Ishikawa (cell line): ENCODE results near the gene SPINT2.

Experiments used
- CEBPB ChIP-seq: IDR thresholded peaks from 2 replicates; pipeline ENCODE4 v1.6.1; 2012
- CREB1 ChIP-seq: IDR thresholded peaks from 2 replicates; pipeline ENCODE4 v1.6.1; 2012; ENCODE audit warnings: low read depth
- EGR1 ChIP-seq: IDR thresholded peaks from 2 replicates; pipeline ENCODE4 v1.6.1; 2012
- EP300 ChIP-seq: IDR thresholded peaks from 2 replicates; pipeline ENCODE4 v1.6.1; 2012; ENCODE audit warnings: borderline replicate concordance
- FOXM1 ChIP-seq: IDR thresholded peaks from 2 replicates; pipeline ENCODE4 v1.6.1; 2012; ENCODE audit warnings: low read depth, borderline replicate concordance
- NFIC ChIP-seq: IDR thresholded peaks from 2 replicates; pipeline ENCODE4 v1.6.1; 2012
- RAD21 ChIP-seq: IDR thresholded peaks from 2 replicates; pipeline ENCODE4 v1.6.1; 2012; ENCODE audit warnings: low read depth
- TAF1 ChIP-seq: IDR thresholded peaks from 2 replicates; pipeline ENCODE4 v1.6.1; 2012; ENCODE audit warnings: low read depth, mild to moderate bottlenecking
- TCF12 ChIP-seq: IDR thresholded peaks from 2 replicates; pipeline ENCODE4 v1.6.1; 2012; ENCODE audit warnings: low read depth
- TEAD4 ChIP-seq: IDR thresholded peaks from 2 replicates; pipeline ENCODE4 v1.6.1; 2012
- USF1 ChIP-seq: IDR thresholded peaks from 2 replicates; pipeline ENCODE4 v1.6.1; 2012
- YY1 ChIP-seq: IDR thresholded peaks from 2 replicates; pipeline ENCODE4 v1.6.1; 2012; ENCODE audit warnings: low read depth
- ZBTB7A ChIP-seq: IDR thresholded peaks from 2 replicates; pipeline ENCODE4 v1.6.1; 2012; ENCODE audit warnings: low read depth
- TF ChIP-seq, protein P1 (sequence below): IDR thresholded peaks from 2 replicates; pipeline ENCODE4 v1.6.1; 2012; ENCODE audit warnings: low read depth, mild to moderate bottlenecking
- TF ChIP-seq, protein P2 (sequence below): IDR thresholded peaks from 2 replicates; pipeline ENCODE4 v1.6.1; 2012

Gene SPINT2

DNA sequence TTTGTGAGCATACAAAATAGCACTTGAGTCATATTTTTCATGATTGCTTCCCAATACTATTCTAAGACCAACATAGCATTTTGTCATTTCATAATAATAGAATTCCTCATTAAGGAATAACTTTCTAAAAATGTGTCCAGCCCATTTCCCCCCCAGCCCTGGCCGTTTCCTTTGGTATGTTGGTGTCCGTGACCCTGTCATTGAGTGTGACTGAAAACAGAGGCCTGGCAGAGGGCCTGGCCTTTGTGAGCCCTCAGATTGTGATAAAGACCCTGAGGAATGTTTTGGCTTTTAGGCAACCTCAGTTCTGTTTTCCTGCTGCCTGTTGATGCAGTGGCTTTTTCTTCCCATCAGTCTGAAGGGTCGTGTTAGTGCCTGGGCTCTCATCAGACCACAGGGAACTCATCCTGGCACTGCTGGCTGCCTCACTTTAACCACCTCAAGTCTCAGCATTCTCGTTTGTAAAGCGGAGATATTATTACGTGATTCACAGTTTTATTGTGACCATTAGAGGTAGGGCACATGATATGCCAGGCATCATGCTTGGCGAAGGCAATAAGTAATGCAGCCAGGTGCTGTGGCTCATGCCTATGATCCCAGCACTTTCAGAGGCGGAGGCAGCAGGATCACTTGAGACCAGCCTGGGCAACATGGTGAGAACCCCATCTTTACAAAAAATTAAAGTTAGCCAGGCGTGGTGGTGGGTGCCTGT is 13.8 kb downstream of the SPINT2 start:
- TF ChIP-seq, protein P1, sequence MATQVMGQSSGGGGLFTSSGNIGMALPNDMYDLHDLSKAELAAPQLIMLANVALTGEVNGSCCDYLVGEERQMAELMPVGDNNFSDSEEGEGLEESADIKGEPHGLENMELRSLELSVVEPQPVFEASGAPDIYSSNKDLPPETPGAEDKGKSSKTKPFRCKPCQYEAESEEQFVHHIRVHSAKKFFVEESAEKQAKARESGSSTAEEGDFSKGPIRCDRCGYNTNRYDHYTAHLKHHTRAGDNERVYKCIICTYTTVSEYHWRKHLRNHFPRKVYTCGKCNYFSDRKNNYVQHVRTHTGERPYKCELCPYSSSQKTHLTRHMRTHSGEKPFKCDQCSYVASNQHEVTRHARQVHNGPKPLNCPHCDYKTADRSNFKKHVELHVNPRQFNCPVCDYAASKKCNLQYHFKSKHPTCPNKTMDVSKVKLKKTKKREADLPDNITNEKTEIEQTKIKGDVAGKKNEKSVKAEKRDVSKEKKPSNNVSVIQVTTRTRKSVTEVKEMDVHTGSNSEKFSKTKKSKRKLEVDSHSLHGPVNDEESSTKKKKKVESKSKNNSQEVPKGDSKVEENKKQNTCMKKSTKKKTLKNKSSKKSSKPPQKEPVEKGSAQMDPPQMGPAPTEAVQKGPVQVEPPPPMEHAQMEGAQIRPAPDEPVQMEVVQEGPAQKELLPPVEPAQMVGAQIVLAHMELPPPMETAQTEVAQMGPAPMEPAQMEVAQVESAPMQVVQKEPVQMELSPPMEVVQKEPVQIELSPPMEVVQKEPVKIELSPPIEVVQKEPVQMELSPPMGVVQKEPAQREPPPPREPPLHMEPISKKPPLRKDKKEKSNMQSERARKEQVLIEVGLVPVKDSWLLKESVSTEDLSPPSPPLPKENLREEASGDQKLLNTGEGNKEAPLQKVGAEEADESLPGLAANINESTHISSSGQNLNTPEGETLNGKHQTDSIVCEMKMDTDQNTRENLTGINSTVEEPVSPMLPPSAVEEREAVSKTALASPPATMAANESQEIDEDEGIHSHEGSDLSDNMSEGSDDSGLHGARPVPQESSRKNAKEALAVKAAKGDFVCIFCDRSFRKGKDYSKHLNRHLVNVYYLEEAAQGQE, result no peak
- no peak for TF ChIP-seq EP300
- no peak for TF ChIP-seq RAD21
- no peak for TF ChIP-seq USF1
- TF ChIP-seq NFIC, result no peak
- TF ChIP-seq CREB1, result no peak
- no peak for TF ChIP-seq TEAD4
- TF ChIP-seq, protein P2, sequence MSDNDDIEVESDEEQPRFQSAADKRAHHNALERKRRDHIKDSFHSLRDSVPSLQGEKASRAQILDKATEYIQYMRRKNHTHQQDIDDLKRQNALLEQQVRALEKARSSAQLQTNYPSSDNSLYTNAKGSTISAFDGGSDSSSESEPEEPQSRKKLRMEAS, result no peak
- no peak for TF ChIP-seq YY1
- TF ChIP-seq EGR1, result no peak
- TF ChIP-seq TCF12, result no peak
- TF ChIP-seq TAF1, result no peak

GRCh38 chr19:38278751-38279150 is 14.4 kb downstream of the SPINT2 start:
- TF ChIP-seq ZBTB7A (no peak), CREB1 (no peak), NFIC (no peak), EP300 (no peak), TEAD4 (no peak), EGR1 (no peak), CEBPB (no peak), TAF1 (no peak)
- TF ChIP-seq, protein P2, result no peak

DNA sequence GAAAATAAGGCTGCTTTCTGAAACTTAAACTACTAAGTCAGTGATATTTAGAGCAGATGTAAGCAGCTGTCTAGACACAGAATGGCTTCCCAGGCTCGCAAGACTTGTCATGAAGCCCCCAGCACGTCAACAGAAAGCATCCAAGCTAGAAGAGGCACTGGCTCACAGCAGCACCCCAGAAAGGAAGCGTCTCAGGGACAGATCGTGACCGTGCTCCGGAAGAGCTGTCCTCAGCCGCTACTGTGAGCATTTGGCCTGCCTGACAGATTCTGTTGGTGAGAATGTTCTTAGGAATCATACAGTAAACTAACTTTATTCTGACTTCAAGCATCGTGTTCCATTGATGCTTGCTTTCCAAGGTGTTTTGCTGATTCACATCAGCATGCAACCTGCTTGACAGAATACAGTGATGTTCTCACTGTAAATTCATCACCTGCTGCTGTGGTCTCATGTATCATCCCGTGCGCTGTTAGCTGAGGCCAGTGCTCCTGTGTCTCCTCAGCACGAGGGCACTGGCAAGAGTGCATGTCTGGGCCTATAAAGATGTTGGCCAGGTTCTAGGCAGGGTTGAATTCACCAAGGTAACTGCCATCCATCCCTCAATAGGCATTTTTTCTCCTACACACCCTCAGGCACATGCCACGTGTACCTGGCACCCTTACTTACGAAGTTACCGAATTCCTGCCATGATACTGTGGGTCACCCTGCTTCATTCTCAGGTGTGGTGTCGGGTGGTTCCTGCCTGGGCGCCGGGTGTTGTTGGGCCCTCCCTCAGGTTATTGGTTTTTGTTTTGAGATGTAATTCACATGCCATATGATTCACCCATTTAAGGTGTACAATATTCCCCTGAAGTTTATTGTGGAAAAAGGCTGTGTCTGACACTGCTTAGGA is 15.9 kb downstream of the SPINT2 start:
- no peak for TF ChIP-seq FOXM1
- TF ChIP-seq EP300, result no peak
- TF ChIP-seq RAD21, result no peak
- TF ChIP-seq, protein P1, result no peak
- no peak for TF ChIP-seq NFIC
- TF ChIP-seq TAF1, result no peak
- TF ChIP-seq ZBTB7A, result no peak
- no peak for TF ChIP-seq CEBPB
- TF ChIP-seq, protein P2, result no peak
- TF ChIP-seq EGR1, result no peak
- TF ChIP-seq YY1, result no peak
- TF ChIP-seq TCF12, result no peak
- no peak for TF ChIP-seq CREB1

GRCh38 chr19:38281811-38282566 is 17.6 kb downstream of the SPINT2 start:
- TF ChIP-seq CREB1, result no peak
- TF ChIP-seq CEBPB, result no peak
- TF ChIP-seq, protein P1, result no peak
- no peak for TF ChIP-seq TEAD4
- TF ChIP-seq EGR1, result no peak
- TF ChIP-seq NFIC, result no peak
- no peak for TF ChIP-seq EP300
- TF ChIP-seq ZBTB7A, result no peak
- TF ChIP-seq, protein P2, result no peak
